ENCODE measurements around the gene ZFP92.

DNA sequence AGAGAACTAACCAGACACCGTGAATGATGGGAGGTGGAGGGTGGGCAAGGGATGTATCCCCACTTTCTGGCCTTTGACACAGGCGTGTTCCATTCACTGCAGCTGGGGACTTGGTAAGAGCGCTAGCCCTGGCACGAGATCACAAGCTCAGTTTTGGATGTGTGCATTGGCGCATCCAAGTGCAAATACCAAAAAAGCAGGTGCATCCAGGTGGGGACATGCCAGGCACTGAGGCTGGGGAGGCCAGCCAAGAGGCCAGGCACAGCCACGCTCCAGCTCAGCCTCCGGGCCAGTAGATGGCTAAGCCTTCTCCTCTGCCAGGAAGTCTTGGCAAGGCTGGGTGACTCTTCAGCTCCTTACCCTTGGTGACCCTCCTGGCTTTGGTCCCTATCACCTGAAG lies 4.4 kb upstream of the ZFP92 start:
- TF ChIP-seq EP300 (IDR thresholded peaks at IDR 0.05; ENCODE audit: borderline replicate concordance in 1 of 2, control insufficient read depth in 1 of 2, low read depth in 2 of 2, low read length in 2 of 2) (no peak), EGR1 (IDR thresholded peaks at IDR 0.05; ENCODE audit: borderline replicate concordance in 1 of 2, low read depth in 2 of 2, low read length in 2 of 2) (no peak), FOXK2 (IDR thresholded peaks at IDR 0.05) (no peak), RCOR1 (conservative IDR thresholded peaks at IDR 0.05; ENCODE audit: low read depth, low read length) (no peak), POLR2A (IDR thresholded peaks at IDR 0.05; ENCODE audit: low read depth, low read length) (no peak), GABPA (IDR thresholded peaks at IDR 0.05; ENCODE audit: low read depth) (no peak), TCF3 (IDR thresholded peaks at IDR 0.05; ENCODE audit: borderline replicate concordance, insufficient read depth, low read depth, low read length) (no peak)
- TF ChIP-seq, protein P1, sequence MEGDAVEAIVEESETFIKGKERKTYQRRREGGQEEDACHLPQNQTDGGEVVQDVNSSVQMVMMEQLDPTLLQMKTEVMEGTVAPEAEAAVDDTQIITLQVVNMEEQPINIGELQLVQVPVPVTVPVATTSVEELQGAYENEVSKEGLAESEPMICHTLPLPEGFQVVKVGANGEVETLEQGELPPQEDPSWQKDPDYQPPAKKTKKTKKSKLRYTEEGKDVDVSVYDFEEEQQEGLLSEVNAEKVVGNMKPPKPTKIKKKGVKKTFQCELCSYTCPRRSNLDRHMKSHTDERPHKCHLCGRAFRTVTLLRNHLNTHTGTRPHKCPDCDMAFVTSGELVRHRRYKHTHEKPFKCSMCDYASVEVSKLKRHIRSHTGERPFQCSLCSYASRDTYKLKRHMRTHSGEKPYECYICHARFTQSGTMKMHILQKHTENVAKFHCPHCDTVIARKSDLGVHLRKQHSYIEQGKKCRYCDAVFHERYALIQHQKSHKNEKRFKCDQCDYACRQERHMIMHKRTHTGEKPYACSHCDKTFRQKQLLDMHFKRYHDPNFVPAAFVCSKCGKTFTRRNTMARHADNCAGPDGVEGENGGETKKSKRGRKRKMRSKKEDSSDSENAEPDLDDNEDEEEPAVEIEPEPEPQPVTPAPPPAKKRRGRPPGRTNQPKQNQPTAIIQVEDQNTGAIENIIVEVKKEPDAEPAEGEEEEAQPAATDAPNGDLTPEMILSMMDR (IDR thresholded peaks at IDR 0.05 in 2 of 3, conservative IDR thresholded peaks at IDR 0.05 in 1 of 3; ENCODE audit: control insufficient read depth in 2 of 3, extremely low read depth in 1 of 3, insufficient read depth in 1 of 3, low read depth in 3 of 3, low read length in 3 of 3), result no peak
